ENCODE data around the gene KRTAP2-2.

Gene KRTAP2-2

DNA sequence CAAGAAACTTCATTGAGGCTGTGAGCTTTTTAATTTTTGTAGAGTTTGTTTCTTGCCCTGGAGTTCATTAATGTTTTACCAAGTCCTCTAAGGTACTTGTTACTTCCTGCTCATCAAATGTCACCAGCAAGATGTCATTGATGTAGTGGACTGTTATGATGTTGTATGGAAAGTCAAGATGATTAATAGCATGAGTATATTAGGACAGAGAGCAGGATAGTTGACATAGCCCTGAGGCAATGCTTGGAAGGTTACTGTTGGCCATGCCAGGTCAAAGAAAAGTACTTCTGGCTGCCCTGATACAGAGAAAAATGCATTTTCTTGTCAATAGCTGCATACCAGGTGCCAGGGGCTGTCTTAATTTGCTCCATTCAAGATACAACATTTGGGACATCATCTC is 34.7 kb downstream of the KRTAP2-2 start:
- DNase-seq: no peak

DNA sequence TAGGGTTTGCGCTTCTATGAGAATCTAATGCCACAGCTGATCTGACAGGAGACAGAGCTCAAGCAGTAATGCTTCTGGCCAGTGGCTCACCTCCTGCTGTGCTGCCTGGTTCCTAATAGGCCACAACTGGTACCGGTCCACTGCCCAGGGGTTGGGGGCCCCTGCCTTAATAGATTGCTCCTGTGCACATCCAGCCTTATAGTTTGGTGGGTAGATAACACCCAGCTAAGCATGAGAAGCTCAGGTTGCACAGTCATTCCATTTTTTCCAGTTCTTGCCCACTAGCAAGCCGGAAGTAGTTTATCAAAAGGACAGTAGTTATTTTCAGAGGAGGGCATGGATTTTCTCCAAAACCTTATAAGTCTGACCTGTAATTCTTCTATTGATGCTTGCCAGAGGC is 35.6 kb downstream of the KRTAP2-2 start:
- DNase-seq: no peak

DNA sequence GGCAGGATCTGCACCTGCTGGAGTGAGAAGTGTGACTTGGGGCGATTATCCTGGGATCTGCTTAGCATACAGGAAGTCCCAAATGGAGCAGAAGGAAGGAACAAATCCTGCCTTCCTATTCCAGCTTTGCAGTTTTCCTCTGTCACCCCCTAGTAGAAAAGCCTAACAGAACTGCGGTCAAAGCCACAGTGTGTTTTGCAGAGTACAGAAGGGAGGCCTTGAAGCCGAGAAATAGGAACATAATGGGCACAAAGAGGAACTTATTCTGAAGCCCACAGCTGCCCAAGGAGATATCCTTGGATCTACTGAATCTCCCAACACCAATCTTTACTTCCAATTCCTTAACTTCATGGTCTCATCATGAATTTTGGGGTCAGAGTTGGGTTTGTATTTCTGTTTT is 36.5 kb downstream of the KRTAP2-2 start:
- no peak for DNase-seq

DNA sequence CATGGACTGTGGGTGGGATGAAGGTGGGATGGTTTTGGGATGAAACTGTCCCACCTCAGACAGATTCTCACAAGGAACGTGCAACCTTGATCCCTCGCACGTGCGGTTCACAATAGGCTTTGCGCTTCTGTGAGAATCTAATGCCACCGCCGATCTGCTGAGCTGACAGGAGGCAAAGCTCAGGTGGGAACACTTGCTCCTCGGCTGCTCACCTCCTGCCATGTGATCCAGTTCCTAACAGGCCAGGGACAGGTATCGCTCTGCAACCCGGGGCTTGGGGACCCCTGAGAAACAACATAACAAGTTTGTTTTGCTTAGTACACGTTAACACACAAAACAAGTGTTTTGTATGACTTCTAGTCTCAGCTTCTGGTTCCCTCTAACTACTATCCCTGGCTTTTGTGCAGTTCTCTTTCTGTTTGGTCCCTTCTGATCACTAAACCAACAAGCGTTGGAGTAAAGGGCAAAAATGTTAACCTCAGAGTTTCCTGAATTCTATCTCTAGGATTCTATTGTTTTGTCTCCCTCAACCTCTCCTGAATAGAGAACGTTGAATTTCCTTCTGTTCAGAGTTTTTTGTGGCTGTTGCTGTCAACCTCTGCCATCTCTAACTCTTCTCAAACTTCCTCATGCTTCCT is 38.3 kb downstream of the KRTAP2-2 start:
- no peak for DNase-seq

DNA sequence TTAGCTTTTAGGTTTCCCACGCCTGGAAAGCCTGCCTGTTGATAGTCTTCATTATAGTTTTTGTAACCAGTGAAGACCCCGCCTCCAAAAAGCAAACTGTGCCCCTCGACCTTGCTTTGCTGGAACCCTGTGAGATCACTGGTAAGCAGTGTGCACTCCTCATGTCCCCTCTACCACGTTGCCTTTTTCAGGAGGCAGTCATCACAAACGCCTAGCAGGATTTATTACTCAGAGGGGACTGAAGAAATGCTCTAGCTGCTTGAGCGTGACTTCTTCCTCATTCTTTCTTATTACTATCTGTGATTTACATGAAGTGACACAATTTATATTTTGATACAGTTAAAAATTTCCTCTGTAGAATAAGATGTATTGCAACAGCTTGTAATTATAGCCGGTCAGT is 39.6 kb downstream of the KRTAP2-2 start:
- DNase-seq: no peak

DNA sequence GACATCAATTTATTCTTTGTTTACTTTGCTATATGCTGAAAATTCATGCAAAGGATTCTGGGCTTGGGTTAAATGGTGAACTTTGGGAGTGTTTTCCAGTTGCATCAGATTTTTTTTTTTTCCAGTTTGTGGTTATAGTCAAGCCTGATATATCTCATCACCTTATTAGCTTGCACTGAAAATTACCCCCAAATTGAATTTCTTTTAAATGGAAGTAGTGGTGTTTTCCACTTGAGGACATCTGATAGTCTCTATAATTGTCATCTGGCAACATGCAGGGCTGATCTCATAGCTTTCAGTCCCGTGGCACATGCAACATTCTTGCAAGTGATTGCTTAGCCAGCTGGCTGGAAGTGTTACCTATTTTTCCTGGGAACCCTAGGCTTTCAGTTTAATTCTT is 41.4 kb downstream of the KRTAP2-2 start:
- no peak for DNase-seq

DNA sequence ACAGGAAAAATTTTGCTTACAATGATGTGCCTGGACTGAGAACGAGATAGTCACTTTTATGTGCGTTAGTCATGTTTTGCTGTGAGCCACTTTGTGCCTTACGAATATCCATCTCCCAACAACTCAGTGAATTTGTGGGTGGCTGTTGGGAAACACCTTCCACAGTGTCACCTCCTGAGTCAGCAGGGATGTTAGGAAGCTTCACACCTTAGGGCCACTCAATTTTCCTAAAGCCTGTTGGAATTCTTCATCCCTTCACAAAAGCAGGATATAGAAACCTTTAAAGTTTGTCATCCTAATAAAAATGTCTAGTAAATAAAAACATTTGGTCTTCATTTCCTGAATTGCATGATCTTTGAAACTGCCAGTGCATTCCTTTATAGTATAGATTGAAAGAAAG is 41.8 kb downstream of the KRTAP2-2 start:
- no peak for DNase-seq

DNA sequence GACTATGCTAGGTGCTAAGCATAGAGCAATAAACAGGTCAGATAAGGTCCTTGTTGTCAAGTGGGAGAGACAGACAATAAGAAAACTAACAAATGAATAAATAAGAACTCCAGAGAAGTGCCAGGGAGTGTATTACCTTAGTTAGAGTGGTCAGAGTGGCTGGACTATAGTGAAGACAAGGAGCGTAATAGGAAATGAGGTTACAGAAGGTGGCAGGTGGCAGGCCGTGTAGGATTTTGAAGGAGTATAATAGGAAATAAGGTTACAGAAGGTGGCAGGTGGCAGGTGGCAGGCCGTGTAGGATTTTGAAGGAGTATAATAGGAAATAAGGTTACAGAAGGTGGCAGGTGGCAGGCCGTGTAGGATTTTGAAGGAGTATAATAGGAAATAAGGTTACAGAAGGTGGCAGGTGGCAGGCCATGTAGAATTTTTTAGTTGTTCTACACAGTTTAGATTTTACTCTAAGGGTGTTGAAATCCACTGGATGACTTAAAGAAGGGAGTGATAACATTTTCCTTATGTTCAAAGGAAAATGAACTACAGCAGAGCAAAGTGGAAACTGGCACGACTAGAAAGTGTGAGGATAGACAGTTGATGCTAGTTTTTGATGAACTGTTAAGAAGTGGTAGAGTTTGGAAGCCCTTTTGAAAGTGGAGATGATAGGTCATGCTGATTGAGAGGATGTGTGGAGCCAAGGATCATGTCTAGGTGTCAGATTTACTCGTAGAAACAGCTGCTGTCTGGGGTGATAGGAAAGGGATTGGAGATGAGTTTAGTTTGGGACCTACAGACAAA is 42.5 kb downstream of the KRTAP2-2 start:
- no peak for DNase-seq

DNA sequence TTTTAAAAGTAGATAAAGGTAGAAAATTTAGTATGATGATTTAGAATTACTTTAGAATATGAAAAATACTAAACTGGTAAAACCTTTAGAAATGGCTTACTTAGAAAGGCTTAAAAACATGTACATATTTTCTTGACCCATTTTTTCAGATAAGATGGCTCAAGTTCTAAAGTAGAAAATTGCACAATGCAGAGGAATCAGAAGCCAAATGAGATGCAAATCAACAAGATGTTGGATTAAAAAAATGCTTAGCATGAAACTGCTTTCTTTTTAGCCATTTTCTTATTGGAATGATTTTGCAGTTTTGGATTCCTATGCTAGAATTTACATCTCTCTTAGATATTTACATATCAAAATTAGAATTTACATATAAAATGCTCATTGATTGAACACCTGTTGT is 44.6 kb downstream of the KRTAP2-2 start:
- no peak for DNase-seq

DNA sequence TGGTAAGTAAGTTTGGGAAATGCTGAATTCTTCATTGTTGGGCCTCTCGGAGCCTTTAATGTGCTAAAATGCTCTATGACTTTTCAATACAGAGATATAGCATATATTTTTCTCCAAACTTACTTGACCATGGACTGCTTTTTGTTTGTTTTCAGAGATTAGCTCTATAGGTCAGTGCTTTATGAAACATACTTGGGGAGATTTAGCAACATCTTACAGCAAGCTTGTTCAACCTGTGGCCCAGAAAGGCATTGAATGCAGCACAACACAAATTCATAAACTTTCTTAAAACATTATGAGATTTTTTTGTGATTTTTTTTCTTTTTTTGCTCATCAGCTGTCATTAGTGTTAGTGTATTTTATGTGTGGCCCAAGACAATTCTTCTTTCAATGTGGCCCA is 45.1 kb downstream of the KRTAP2-2 start:
- no peak for DNase-seq

DNA sequence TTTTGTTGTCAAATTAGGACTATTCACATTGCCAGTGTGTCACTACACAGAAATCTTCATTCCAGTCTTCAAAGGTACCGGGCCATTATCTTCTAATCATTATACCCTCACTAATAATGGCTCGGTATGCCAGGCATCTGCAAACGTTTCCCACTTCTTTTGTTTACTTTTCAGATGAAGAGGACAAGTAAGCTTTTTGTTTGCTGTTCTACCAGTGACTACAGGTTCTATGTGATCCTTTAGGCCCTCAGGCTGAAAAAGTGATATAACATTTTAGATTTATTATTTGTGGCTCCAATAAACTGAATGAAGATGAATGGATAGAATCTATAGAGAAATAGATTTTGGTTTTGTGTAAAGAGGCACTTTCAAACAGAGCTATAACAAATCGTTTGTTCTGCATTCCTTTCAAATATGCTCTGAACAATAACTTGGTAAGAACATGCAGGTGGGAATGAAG is 45.7 kb downstream of the KRTAP2-2 start:
- DNase-seq: peak; percentile 46

DNA sequence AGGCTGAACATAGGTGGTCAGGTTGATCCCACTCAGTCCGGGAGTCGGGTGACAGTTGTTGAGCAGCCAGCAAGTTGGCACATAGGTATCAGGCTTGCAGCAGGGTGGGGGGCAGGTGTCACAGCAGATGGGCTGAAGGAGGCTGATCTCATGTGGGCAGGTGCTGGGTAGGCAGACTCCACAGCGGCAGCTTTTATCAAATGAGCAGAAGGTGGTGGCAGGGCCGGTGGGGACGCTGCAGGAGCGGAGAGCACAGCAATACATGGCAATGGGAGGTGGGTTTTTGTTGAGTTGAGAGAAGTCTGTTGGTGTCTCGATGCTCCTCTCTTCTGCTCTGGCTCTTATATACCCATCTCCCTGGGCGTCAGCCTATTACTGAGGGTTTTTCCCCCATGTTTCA is 46.2 kb downstream of the KRTAP2-2 start, which contains the start of gene KRTAP3-1:
Gene KRTAP3-1, minus strand, starts transcription at position 318 of the 400 bp plus-strand sequence. Its CDS starts 54 bp downstream, at position 264.
- DNase-seq: peak; percentile 83
